Spleen (tissue), 11 donors: ENCODE measurements around the gene ZFYVE26. TPM values are rescaled to one million over a fixed set of nuclear protein-coding genes. Genes with fewer than 3 reads are reported as not detected.

ENCODE experiments used
- DNase-seq: peaks from one replicate; pipeline ENCODE4 v3.0.0-alpha.2; 2020
- H3K27ac ChIP-seq, 8 donors: fragments of 200-600 bp; sonication (generic) in 7 of 8; 1 replicate in 4 of 8; 2 replicates in 4 of 8; pipeline versions ENCODE4 v1.5.0 to v1.8.0; 2016 to 2021; ENCODE audit warnings: inconsistent platforms in 4 of 8, mild to moderate bottlenecking in 4 of 8, moderate library complexity in 1 of 8
- H3K27me3 ChIP-seq, 7 donors: fragments of 200-600 bp; sonication (generic) in 6 of 7; replicated peaks in 1 of 7; 1 replicate in 4 of 7; 2 replicates in 3 of 7; pipeline versions ENCODE4 v1.5.0 to v1.8.0; 2016 to 2021; ENCODE audit warnings: inconsistent platforms in 3 of 7, mild to moderate bottlenecking in 1 of 7
- H3K36me3 ChIP-seq, 6 donors: fragments of 200-600 bp; sonication (generic) in 5 of 6; 1 replicate in 4 of 6; 2 replicates in 2 of 6; pipeline versions ENCODE4 v1.5.0 to v1.8.0; 2016 to 2021; ENCODE audit warnings: inconsistent platforms in 2 of 6
- H3K4me1 ChIP-seq, 6 donors: fragments of 200-600 bp; sonication (generic) in 5 of 6; 1 replicate in 3 of 6; 2 replicates in 3 of 6; pipeline versions ENCODE4 v1.5.0 to v1.8.0; 2016 to 2021; ENCODE audit warnings: inconsistent platforms in 3 of 6
- H3K4me3 ChIP-seq, 8 donors: fragments of 200-600 bp; sonication (generic) in 7 of 8; 1 replicate in 4 of 8; 2 replicates in 4 of 8; pipeline versions ENCODE4 v1.5.0 to v1.8.0; 2016 to 2021; ENCODE audit warnings: inconsistent platforms in 4 of 8, mild to moderate bottlenecking in 4 of 8, moderate library complexity in 2 of 8
- H3K9me3 ChIP-seq, 8 donors: fragments of 200-600 bp; sonication (generic) in 7 of 8; 1 replicate in 4 of 8; 2 replicates in 4 of 8; pipeline versions ENCODE4 v1.5.0 to v1.8.0; 2016 to 2021; ENCODE audit warnings: inconsistent platforms in 4 of 8
- CTCF ChIP-seq, 11 experiments: fragments of 200-600 bp in 7 of 11; fragments of 450-650 bp in 4 of 11; sonication (generic) in 4 of 11; IDR thresholded peaks in 8 of 11; conservative IDR thresholded peaks in 3 of 11; 1 replicate in 7 of 11; 2 replicates in 4 of 11; pipeline versions ENCODE4 v1.4.0 to v1.8.0; 2016 to 2021; ENCODE audit warnings: antibody characterized with exemption in 11 of 11, inconsistent platforms in 4 of 11, mild to moderate bottlenecking in 1 of 11
- POLR2A ChIP-seq, 3 donors: fragments of 450-650 bp; IDR thresholded peaks; one replicate each; pipeline ENCODE4 v1.5.1; 2017; ENCODE audit warnings: antibody characterized with exemption in 3 of 3, mild to moderate bottlenecking in 1 of 3
- POLR2AphosphoS5 ChIP-seq, 3 donors: sonication (generic); formaldehyde crosslinking; IDR thresholded peaks; one replicate each; pipeline ENCODE4 v1.5.1; 2017; ENCODE audit warnings: antibody characterized with exemption in 3 of 3
- WGBS, 5 donors: extraction: QIAGEN DNeasy Blood & Tissue Kit in 3 of 5; methylation state at CpG; one replicate each; pipeline versions ENCODE4 v1.1.5 to v1.1.7; 2013 to 2018; 5-methylcytosine and 5-hydroxymethylcytosine counted together
- intact Hi-C: fragments of 100-400 bp; cut with DNase I; formaldehyde crosslinking; loops from one replicate; pipeline ENCODE4 v1.15.0; 2023; ENCODE audit warnings: low total_unique reads
- polyA plus RNA-seq, 3 donors: library from polyadenylated mRNA; stranded (reverse); fragments of 200-250 nt; gene quantifications; one replicate each; pipeline ENCODE4 v1.2.1, GENCODE V29; 2013
- total RNA-seq, 7 donors: library from RNA; depleted of rRNA in 3 of 7; stranded (reverse); fragments of >200 nt in 3 of 7; fragmentation: NEBNext Ultra II Directional in 4 of 7; extraction: Animal tissue kit (Norgen Biotek cat#: 25700) in 4 of 7; gene quantifications; one replicate each; pipeline versions ENCODE4 v1.1.0 to v1.2.1, GENCODE V29; 2016 to 2021
- donor health status: healthy with polysubstance abuse.
- donor health status: DM: no; HTN: no; CAD: no; lungs with moderate emphysema.
- donor health status: DM: no; HTN: no; CAD: no.
- donor health status: Bipolar disorder and iron deficiency.
- donor health status: healthy.
- donor health status: DM: no; HTN: no; CAD: no.
- donor health status: DM: yes; HTN: yes; CAD: no.

ZFYVE26 gene
- total and polyA plus RNA-seq, 10 donors, result 3.6 to 43.5 (median 35.5) TPM

- Histone ChIP-seq H3K4me3 (no peak overlapping the region), H3K9me3 (peaks cover 0 to 8% (median 0%) of the 10 kb centered on the region in 8 donors), H3K4me1 (no peaks in the 10 kb centered on the region), H3K36me3 (peaks cover 0 to 61% (median 47%) of the 10 kb centered on the region in 6 donors), H3K27me3 (no peaks in the 10 kb centered on the region), H3K27ac (no peak overlapping the region)
- TF ChIP-seq POLR2A (IDR thresholded peaks at IDR 0.05), result no peak
- no peak for TF ChIP-seq CTCF (IDR thresholded peaks at IDR 0.05 in 8 of 11, conservative IDR thresholded peaks at IDR 0.05 in 3 of 11)
- no peak for TF ChIP-seq POLR2AphosphoS5 (IDR thresholded peaks at IDR 0.05)
- no peak for DNase-seq
- intact Hi-C loops, result no loop called here
- 72 to 86% (median 81%) methylated on average over 1 of the region's 1 CpG for WGBS, 5 donors
Measured at GRCh38 chr14:67746927-67747326, 69.5 kb downstream of the ZFYVE26 start.

GRCh38 chr14:67744046-67744445 is 72.3 kb downstream of the ZFYVE26 start:
- no peak overlapping the region for H3K4me3 ChIP-seq
- H3K27me3 ChIP-seq, result no peaks in the 10 kb centered on the region
- WGBS, 5 donors, result 60 to 73% (median 70%) methylated on average over 2 of the region's 2 CpGs
- DNase-seq, result no peak
- peaks cover 0 to 8% (median 0%) of the 10 kb centered on the region in 8 donors for H3K9me3 ChIP-seq
- H3K36me3 ChIP-seq, result peaks cover 0 to 32% (median 18%) of the 10 kb centered on the region in 6 donors
- H3K27ac ChIP-seq, result no peak overlapping the region
- H3K4me1 ChIP-seq, result no peaks in the 10 kb centered on the region
- TF ChIP-seq CTCF (IDR thresholded peaks at IDR 0.05 in 8 of 11, conservative IDR thresholded peaks at IDR 0.05 in 3 of 11) (no peak), POLR2A (IDR thresholded peaks at IDR 0.05) (no peak), POLR2AphosphoS5 (IDR thresholded peaks at IDR 0.05) (no peak)
- intact Hi-C loops, result no loop called here

GRCh38 chr14:67738740-67739504 is 77.5 kb downstream of the ZFYVE26 start:
- H3K36me3 ChIP-seq, result no peaks in the 10 kb centered on the region
- DNase-seq, result no peak
- 74 to 84% (median 79%) methylated on average over 12 of the region's 12 CpGs for WGBS, 5 donors

More at GRCh38 chr14:67738740-67739504, 77.5 kb downstream of the ZFYVE26 start:
- no peak for TF ChIP-seq CTCF (IDR thresholded peaks at IDR 0.05 in 8 of 11, conservative IDR thresholded peaks at IDR 0.05 in 3 of 11)
- TF ChIP-seq POLR2A (IDR thresholded peaks at IDR 0.05), result no peak
- no peak for TF ChIP-seq POLR2AphosphoS5 (IDR thresholded peaks at IDR 0.05)
- Histone ChIP-seq H3K4me3 (no peak overlapping the region), H3K9me3 (no peaks in the 10 kb centered on the region), H3K4me1 (no peaks in the 10 kb centered on the region), H3K27ac (no peak overlapping the region), H3K27me3 (no peaks in the 10 kb centered on the region)
- intact Hi-C loops, result no loop called here
